HepG2 (cell line): ENCODE data around the gene CCDC201. TPM values are rescaled to one million over a fixed set of nuclear protein-coding genes. Genes with fewer than 3 reads are reported as not detected.

Experiments used
- ATF6 ChIP-seq: sonication (generic); formaldehyde crosslinking; conservative IDR thresholded peaks from 2 replicates; pipeline ENCODE4 v1.4.0; 2020; ENCODE audit warnings: missing genetic modification reagents
- BORCS8-MEF2B ChIP-seq: sonication (generic); formaldehyde crosslinking; IDR thresholded peaks from 2 replicates; pipeline ENCODE4 v1.8.0; 2022; ENCODE audit warnings: mild to moderate bottlenecking, missing genetic modification reagents
- EED ChIP-seq: sonication (generic); formaldehyde crosslinking; IDR thresholded peaks from 2 replicates; pipeline ENCODE4 v1.5.0; 2020; ENCODE audit warnings: mild to moderate bottlenecking, missing genetic modification reagents
- GABPB1 ChIP-seq: IDR thresholded peaks from 2 replicates; pipeline ENCODE4 v1.6.1; 2016; ENCODE audit warnings: mild to moderate bottlenecking, missing genetic modification reagents, moderate library complexity, missing compliant biosample characterization
- GPBP1L1 ChIP-seq: sonication (generic); formaldehyde crosslinking; IDR thresholded peaks from 2 replicates; pipeline ENCODE4 v1.5.0; 2020; ENCODE audit warnings: mild to moderate bottlenecking, missing genetic modification reagents
- GTF2F1 ChIP-seq: fragments of 150-350 bp; IDR thresholded peaks from 2 replicates; pipeline ENCODE4 v1.6.1; 2014; ENCODE audit warnings: low read length
- GTF3A ChIP-seq: sonication (generic); formaldehyde crosslinking; conservative IDR thresholded peaks from 2 replicates; pipeline ENCODE4 v1.4.0; 2020; ENCODE audit warnings: mild to moderate bottlenecking, missing genetic modification reagents
- HNF4G ChIP-seq, 2 experiments: sonication (generic) in 1 of 2; formaldehyde crosslinking in 1 of 2; IDR thresholded peaks; 2 replicates each; pipeline versions ENCODE4 v1.4.0 to v1.6.1; 2011 to 2020; ENCODE audit warnings: borderline replicate concordance in 2 of 2, low read depth in 2 of 2, mild to moderate bottlenecking in 2 of 2, low read length in 1 of 2, missing genetic modification reagents in 1 of 2, moderate library complexity in 1 of 2
- HNRNPH1 ChIP-seq: fragments of 200-400 bp; formaldehyde crosslinking; optimal IDR thresholded peaks from 2 replicates; pipeline ENCODE3; 2017; ENCODE audit warnings: mild to moderate bottlenecking, low read depth, low read length
- IRX3 ChIP-seq: sonication (generic); formaldehyde crosslinking; IDR thresholded peaks from 2 replicates; pipeline ENCODE4 v1.8.1; 2023; ENCODE audit warnings: mild to moderate bottlenecking, low read depth, missing genetic modification reagents, borderline replicate concordance
- RAD21 ChIP-seq: fragments of 450-650 bp; formaldehyde crosslinking; IDR thresholded peaks from 2 replicates; pipeline ENCODE4 v1.5.0; 2020; ENCODE audit warnings: mild to moderate bottlenecking
- SMARCE1 ChIP-seq: fragments of 450-650 bp; IDR thresholded peaks from 2 replicates; pipeline ENCODE4 v1.6.1; 2017; ENCODE audit warnings: borderline replicate concordance
- SNAI1 ChIP-seq: sonication (generic); formaldehyde crosslinking; IDR thresholded peaks from 2 replicates; pipeline ENCODE4 v1.5.0; 2020; ENCODE audit warnings: mild to moderate bottlenecking, missing genetic modification reagents, borderline replicate concordance
- SSRP1 ChIP-seq: IDR thresholded peaks from 2 replicates; pipeline ENCODE4 v1.6.1; 2016; ENCODE audit warnings: control low read depth
- SUZ12 ChIP-seq: fragments of 150-350 bp; IDR thresholded peaks from 2 replicates; pipeline ENCODE4 v1.6.1; 2014; ENCODE audit warnings: low read depth, low read length
- ZBTB7B ChIP-seq: sonication (generic); formaldehyde crosslinking; IDR thresholded peaks from 2 replicates; pipeline ENCODE4 v1.4.0; 2020; ENCODE audit warnings: missing genetic modification reagents
- ZNF136 ChIP-seq: sonication (generic); formaldehyde crosslinking; IDR thresholded peaks from 2 replicates; pipeline ENCODE4 v1.8.1; 2022; ENCODE audit warnings: low read depth, mild to moderate bottlenecking, moderate library complexity, missing genetic modification reagents
- ZNF180 ChIP-seq: sonication (generic); formaldehyde crosslinking; IDR thresholded peaks from 2 replicates; pipeline ENCODE4 v1.4.0; 2020; ENCODE audit warnings: low read depth, missing genetic modification reagents, borderline replicate concordance
- ZNF737 ChIP-seq: sonication (generic); formaldehyde crosslinking; IDR thresholded peaks from 2 replicates; pipeline ENCODE4 v1.5.0; 2020; ENCODE audit warnings: missing genetic modification reagents, mild to moderate bottlenecking, borderline replicate concordance
- ZNF772 ChIP-seq: sonication (generic); formaldehyde crosslinking; IDR thresholded peaks from 2 replicates; pipeline ENCODE4 v1.5.0; 2020; ENCODE audit warnings: mild to moderate bottlenecking, missing genetic modification reagents
- polyA plus RNA-seq, 8 experiments: library from polyadenylated mRNA; depleted of rRNA in 3 of 8; stranded (reverse) in 7 of 8; unstranded in 1 of 8; fragments of >200 nt; fragmentation: Illumina TruSeq in 4 of 8; extraction: Trizol in 4 of 8; gene quantifications; 2 replicates each; pipeline versions ENCODE4 v1.2.1 to v1.2.3, GENCODE V29; 2011 to 2016; ENCODE audit warnings: low read depth in 4 of 8, missing spikeins in 1 of 8, mixed read lengths in 1 of 8; ENCODE audit not compliant: insufficient read depth in 1 of 8
- total RNA-seq, 5 experiments: library from RNA; depleted of rRNA; stranded (reverse); fragments of >200 nt; fragmentation: Illumina TruSeq; extraction: Trizol; gene quantifications; 2 replicates each; pipeline ENCODE4 v1.2.3, GENCODE V29; 2016; ENCODE audit warnings: low read depth in 1 of 5
- TF ChIP-seq, protein P1 (sequence below): sonication (generic); formaldehyde crosslinking; IDR thresholded peaks from 2 replicates; pipeline ENCODE4 v1.5.0; 2020; ENCODE audit warnings: missing genetic modification reagents
- TF ChIP-seq, protein P2 (sequence below): sonication (generic); formaldehyde crosslinking; IDR thresholded peaks from 2 replicates; pipeline ENCODE4 v1.5.0; 2020; ENCODE audit warnings: missing genetic modification reagents
- TF ChIP-seq, protein P3 (sequence below): IDR thresholded peaks from 2 replicates; pipeline ENCODE4 v1.6.1; 2016; ENCODE audit warnings: missing compliant biosample characterization, missing genetic modification reagents, borderline replicate concordance

CCDC201 gene
- total and polyA plus RNA-seq, 2 of the 13 experiments (the other 11 are each of a cell fraction or from before 2014, with no cell fraction given) = 0.92 TPM; not detected in 1

- TF ChIP-seq GPBP1L1 (CRISPR knock-in tag) (no peak), GABPB1 (CRISPR knock-in tag) (0 out of 2 replicates have a peak, but pooled peaks have one; percentile 15), ZNF772 (CRISPR knock-in tag) (peak; percentile 31; the same call in 1 of the 2 replicates), BORCS8-MEF2B (CRISPR knock-in tag) (0 out of 2 replicates have a peak, but pooled peaks have one; percentile 10), SUZ12 (no peak), HNF4G (IDR thresholded peaks at IDR 0.05; ENCODE audit: borderline replicate concordance, low read depth, low read length) (no peak), HNF4G (CRISPR knock-in tag; IDR thresholded peaks at IDR 0.05; ENCODE audit: borderline replicate concordance, low read depth) (no peak), RAD21 (no peak), SNAI1 (CRISPR knock-in tag) (0 out of 2 replicates have a peak, but pooled peaks have one; percentile 4), SMARCE1 (no peak), SSRP1 (CRISPR knock-in tag) (peak; percentile 57), ZNF180 (CRISPR knock-in tag) (no peak), ZNF136 (no peak), ATF6 (CRISPR knock-in tag) (peak; percentile 31; the same call in 1 of the 2 replicates), HNRNPH1 (no peak), ZNF737 (CRISPR knock-in tag) (no peak), GTF2F1 (no peak), IRX3 (CRISPR knock-in tag) (no peak), EED (CRISPR knock-in tag) (no peak), ZBTB7B (CRISPR knock-in tag) (no peak), GTF3A (no peak)
- TF ChIP-seq, protein P1, sequence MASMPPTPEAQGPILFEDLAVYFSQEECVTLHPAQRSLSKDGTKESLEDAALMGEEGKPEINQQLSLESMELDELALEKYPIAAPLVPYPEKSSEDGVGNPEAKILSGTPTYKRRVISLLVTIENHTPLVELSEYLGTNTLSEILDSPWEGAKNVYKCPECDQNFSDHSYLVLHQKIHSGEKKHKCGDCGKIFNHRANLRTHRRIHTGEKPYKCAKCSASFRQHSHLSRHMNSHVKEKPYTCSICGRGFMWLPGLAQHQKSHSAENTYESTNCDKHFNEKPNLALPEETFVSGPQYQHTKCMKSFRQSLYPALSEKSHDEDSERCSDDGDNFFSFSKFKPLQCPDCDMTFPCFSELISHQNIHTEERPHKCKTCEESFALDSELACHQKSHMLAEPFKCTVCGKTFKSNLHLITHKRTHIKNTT (CRISPR knock-in tag) = no peak
- TF ChIP-seq, protein P2, sequence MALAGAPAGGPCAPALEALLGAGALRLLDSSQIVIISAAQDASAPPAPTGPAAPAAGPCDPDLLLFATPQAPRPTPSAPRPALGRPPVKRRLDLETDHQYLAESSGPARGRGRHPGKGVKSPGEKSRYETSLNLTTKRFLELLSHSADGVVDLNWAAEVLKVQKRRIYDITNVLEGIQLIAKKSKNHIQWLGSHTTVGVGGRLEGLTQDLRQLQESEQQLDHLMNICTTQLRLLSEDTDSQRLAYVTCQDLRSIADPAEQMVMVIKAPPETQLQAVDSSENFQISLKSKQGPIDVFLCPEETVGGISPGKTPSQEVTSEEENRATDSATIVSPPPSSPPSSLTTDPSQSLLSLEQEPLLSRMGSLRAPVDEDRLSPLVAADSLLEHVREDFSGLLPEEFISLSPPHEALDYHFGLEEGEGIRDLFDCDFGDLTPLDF (CRISPR knock-in tag) = no peak
- TF ChIP-seq, protein P3, sequence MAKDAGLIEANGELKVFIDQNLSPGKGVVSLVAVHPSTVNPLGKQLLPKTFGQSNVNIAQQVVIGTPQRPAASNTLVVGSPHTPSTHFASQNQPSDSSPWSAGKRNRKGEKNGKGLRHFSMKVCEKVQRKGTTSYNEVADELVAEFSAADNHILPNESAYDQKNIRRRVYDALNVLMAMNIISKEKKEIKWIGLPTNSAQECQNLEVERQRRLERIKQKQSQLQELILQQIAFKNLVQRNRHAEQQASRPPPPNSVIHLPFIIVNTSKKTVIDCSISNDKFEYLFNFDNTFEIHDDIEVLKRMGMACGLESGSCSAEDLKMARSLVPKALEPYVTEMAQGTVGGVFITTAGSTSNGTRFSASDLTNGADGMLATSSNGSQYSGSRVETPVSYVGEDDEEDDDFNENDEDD (CRISPR knock-in tag) = no peak
These were observed 17.4 kb upstream of the CCDC201 start (continued) for GRCh38 chr7:45890125-45890901.
